Astrocyte (in vitro differentiated cells and primary cell): ENCODE data around the gene GOLPH3L.

ENCODE experiments used
- CTCF ChIP-seq: IDR thresholded peaks from 2 replicates; pipeline ENCODE4 v1.5.1; 2011; ENCODE audit warnings: low read depth, mild to moderate bottlenecking, inconsistent platforms, low read length, moderate library complexity; ENCODE audit not compliant: insufficient read depth
- EZH2 ChIP-seq: IDR thresholded peaks from 2 replicates; pipeline ENCODE4 v1.6.1; 2012; ENCODE audit warnings: mild to moderate bottlenecking, low read length, inconsistent platforms; ENCODE audit not compliant: insufficient read depth

DNA sequence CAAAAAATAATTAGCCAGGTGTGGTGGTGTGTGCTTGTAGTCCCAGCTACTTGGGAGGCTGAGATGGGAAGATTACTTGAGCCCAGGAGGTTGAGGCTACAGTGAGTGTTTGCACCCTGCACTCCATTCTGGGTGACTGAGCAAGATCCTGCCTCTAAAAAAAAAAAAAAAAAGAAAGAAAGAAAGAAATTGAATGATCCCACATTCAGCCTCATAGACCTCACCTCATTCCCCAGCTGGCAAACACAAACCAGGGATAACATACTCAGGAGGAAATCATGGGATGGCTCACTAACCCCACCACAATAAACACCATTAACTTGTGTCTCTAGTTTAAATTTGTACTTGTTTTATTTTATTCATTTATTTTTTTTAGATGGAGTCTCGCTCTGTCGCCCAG lies 76.0 kb downstream of the GOLPH3L start:
- TF ChIP-seq CTCF, result no peak
- no peak for TF ChIP-seq EZH2
